WTC11 (cell line): ENCODE results near the gene FGFR2. TPM values are rescaled to one million over a fixed set of nuclear protein-coding genes. Genes with fewer than 3 reads are reported as not detected.
A peak's percentile ranks its signal among the peaks of the same experiment; 100 is the strongest.

ENCODE experiments used
- ATAC-seq: fragments of 200-7000 bp; cut with Tn5 transposase; 2 replicates; pipeline ENCODE4 v1.10.0; 2021; ENCODE audit warnings: mild to moderate bottlenecking, moderate library complexity
- CTCF ChIA-PET: fragments of 300-600 bp; sonication (Branson Sonifier 250); formaldehyde crosslinking; loops from one replicate; lab custom pipeline; 2021; ENCODE audit warnings: antibody characterized with exemption; lab: Charles Lee
- POLR2A ChIA-PET: fragments of 350-600 bp; sonication (Branson Sonifier 250); formaldehyde crosslinking; loops from one replicate; lab custom pipeline; 2021; ENCODE audit warnings: antibody characterized with exemption; lab: Charles Lee
- DNase-seq: peaks from one replicate; pipeline ENCODE4 v3.0.0; 2021; ENCODE audit warnings: low spot score
- H3K27ac Mint-ChIP-seq: 2 replicates; pipeline ENCODE4 v1.8.0; 2021; ENCODE audit warnings: mixed read lengths
- H3K27me3 Mint-ChIP-seq: 2 replicates; pipeline ENCODE4 v1.8.0; 2021; ENCODE audit warnings: low read depth, mild to moderate bottlenecking, moderate library complexity, mixed read lengths
- H3K36me3 Mint-ChIP-seq: 2 replicates; pipeline ENCODE4 v1.8.0; 2021; ENCODE audit warnings: mixed read lengths
- H3K4me1 Mint-ChIP-seq: 2 replicates; pipeline ENCODE4 v1.8.0; 2022; ENCODE audit warnings: mixed read lengths
- H3K4me3 Mint-ChIP-seq: 2 replicates; pipeline ENCODE4 v1.8.0; 2021; ENCODE audit warnings: mild to moderate bottlenecking, moderate library complexity, mixed read lengths
- H3K9me3 Mint-ChIP-seq: 2 replicates; pipeline ENCODE4 v1.8.0; 2021; ENCODE audit warnings: mixed read lengths
- ATF1 ChIP-seq: sonication (generic); formaldehyde crosslinking; IDR thresholded peaks from 2 replicates; pipeline ENCODE4 v1.8.1; 2023; ENCODE audit warnings: mild to moderate bottlenecking, moderate library complexity, missing genetic modification reagents
- ELF4 ChIP-seq: sonication (generic); formaldehyde crosslinking; IDR thresholded peaks from 2 replicates; pipeline ENCODE4 v1.8.1; 2022; ENCODE audit warnings: low read depth, mild to moderate bottlenecking, moderate library complexity, missing genetic modification reagents
- EMX1 ChIP-seq: fragments of 250-450 bp; sonication (Bioruptor Pico); IDR thresholded peaks from 2 replicates; pipeline ENCODE4 v1.8.0; 2021; ENCODE audit warnings: mild to moderate bottlenecking
- JAZF1 ChIP-seq: fragments of 250-450 bp; sonication (Bioruptor Pico); IDR thresholded peaks from 2 replicates; pipeline ENCODE4 v1.9.0; 2021; ENCODE audit warnings: moderate library complexity, mild to moderate bottlenecking, inconsistent platforms
- SMAD3 ChIP-seq: sonication (generic); formaldehyde crosslinking; IDR thresholded peaks from 2 replicates; pipeline ENCODE4 v1.8.0; 2022; ENCODE audit warnings: missing genetic modification reagents, mild to moderate bottlenecking, borderline replicate concordance
- TEAD1 ChIP-seq: sonication (generic); formaldehyde crosslinking; IDR thresholded peaks from 2 replicates; pipeline ENCODE4 v1.8.0; 2022; ENCODE audit warnings: mild to moderate bottlenecking, missing genetic modification reagents
- TEAD4 ChIP-seq: sonication (generic); formaldehyde crosslinking; IDR thresholded peaks from 2 replicates; pipeline ENCODE4 v1.8.0; 2022; ENCODE audit warnings: mild to moderate bottlenecking, missing genetic modification reagents
- TP53 ChIP-seq: sonication (generic); formaldehyde crosslinking; IDR thresholded peaks from 2 replicates; pipeline ENCODE4 v1.8.1; 2023; ENCODE audit warnings: mild to moderate bottlenecking, missing genetic modification reagents
- ZNF219 ChIP-seq: sonication (generic); formaldehyde crosslinking; IDR thresholded peaks from 2 replicates; pipeline ENCODE4 v1.8.0; 2023; ENCODE audit warnings: missing genetic modification reagents, mild to moderate bottlenecking, borderline replicate concordance
- ZNF232 ChIP-seq: sonication (generic); formaldehyde crosslinking; IDR thresholded peaks from 2 replicates; pipeline ENCODE4 v1.8.0; 2022; ENCODE audit warnings: mild to moderate bottlenecking, missing genetic modification reagents
- ZNF416 ChIP-seq: fragments of 250-450 bp; sonication (Bioruptor Pico); IDR thresholded peaks from 2 replicates; pipeline ENCODE4 v1.9.0; 2021; ENCODE audit warnings: mild to moderate bottlenecking, inconsistent platforms
- total RNA-seq: library from RNA; stranded (reverse); gene quantifications from 3 replicates; pipeline ENCODE4 v1.2.3, GENCODE V29; 2021
- TF ChIP-seq, protein P1 (sequence below): sonication (generic); formaldehyde crosslinking; IDR thresholded peaks from 2 replicates; pipeline ENCODE4 v1.8.1; 2023; ENCODE audit warnings: mild to moderate bottlenecking, missing genetic modification reagents
- TF ChIP-seq, protein P2 (sequence below): fragments of 250-450 bp; sonication (Bioruptor Pico); conservative IDR thresholded peaks from 2 replicates; pipeline ENCODE4 v1.9.0; 2021; ENCODE audit warnings: mild to moderate bottlenecking
- TF ChIP-seq, protein P3 (sequence below): sonication (generic); formaldehyde crosslinking; IDR thresholded peaks from 2 replicates; pipeline ENCODE4 v1.8.1; 2022; ENCODE audit warnings: low read depth, missing genetic modification reagents, borderline replicate concordance
- TF ChIP-seq, protein P4 (sequence below): sonication (generic); formaldehyde crosslinking; IDR thresholded peaks from 2 replicates; pipeline ENCODE4 v1.8.0; 2022; ENCODE audit warnings: mild to moderate bottlenecking, missing genetic modification reagents
- TF ChIP-seq, protein P5 (sequence below): sonication (generic); formaldehyde crosslinking; conservative IDR thresholded peaks from 2 replicates; pipeline ENCODE4 v1.8.1; 2022; ENCODE audit warnings: mild to moderate bottlenecking, missing genetic modification reagents
- TF ChIP-seq, protein P6 (sequence below): sonication (generic); formaldehyde crosslinking; IDR thresholded peaks from 2 replicates; pipeline ENCODE4 v1.8.0; 2022; ENCODE audit warnings: missing genetic modification reagents
- TF ChIP-seq, protein P7 (sequence below): sonication (generic); formaldehyde crosslinking; IDR thresholded peaks from 2 replicates; pipeline ENCODE4 v1.8.1; 2023; ENCODE audit warnings: mild to moderate bottlenecking, missing genetic modification reagents, moderate library complexity
- TF ChIP-seq, protein P8 (sequence below): sonication (generic); formaldehyde crosslinking; IDR thresholded peaks from 2 replicates; pipeline ENCODE4 v1.8.1; 2022; ENCODE audit warnings: mild to moderate bottlenecking, missing genetic modification reagents, moderate library complexity, borderline replicate concordance

FGFR2 gene
- total RNA-seq, 1 experiment from 2014 or later, result 95.0 TPM

DNA sequence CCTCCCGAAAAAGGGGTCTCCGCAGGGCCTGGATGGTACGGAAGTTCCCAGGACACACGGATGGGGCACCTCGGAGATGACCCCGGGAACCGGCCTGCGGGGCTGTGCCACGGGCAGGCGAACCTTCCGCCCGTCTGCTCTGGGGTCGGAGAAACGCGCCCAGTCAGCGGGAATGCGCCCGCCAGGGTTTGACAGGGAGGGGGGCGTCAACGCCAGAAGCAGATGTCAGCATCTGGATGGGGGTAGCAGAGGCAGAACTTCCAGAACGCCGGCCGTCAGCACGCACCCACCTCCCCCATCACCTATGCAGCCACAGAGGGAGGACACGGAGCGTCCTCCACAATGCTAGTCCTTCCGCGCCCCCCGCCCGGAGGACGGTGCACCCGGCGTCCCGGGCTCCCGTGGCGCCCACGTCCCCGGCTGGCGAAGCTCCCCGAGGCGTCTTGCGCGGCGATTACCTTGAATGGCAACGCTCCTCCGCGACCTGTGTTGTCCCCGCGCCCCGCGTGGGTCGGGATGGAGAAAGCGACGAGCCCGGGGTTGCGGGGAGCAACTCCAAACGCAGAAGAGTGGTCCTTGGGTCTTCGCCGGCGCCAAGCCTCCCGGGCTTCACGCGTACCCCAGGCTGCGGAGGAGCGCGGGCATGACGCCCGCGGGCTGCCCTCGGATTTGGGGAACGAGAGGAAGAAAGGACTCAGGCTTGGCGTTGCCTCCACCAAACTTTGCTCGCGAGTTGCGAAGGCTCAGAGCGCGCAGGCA is 561 bp downstream of the FGFR2 start (continued):
- TF ChIP-seq, protein P1, sequence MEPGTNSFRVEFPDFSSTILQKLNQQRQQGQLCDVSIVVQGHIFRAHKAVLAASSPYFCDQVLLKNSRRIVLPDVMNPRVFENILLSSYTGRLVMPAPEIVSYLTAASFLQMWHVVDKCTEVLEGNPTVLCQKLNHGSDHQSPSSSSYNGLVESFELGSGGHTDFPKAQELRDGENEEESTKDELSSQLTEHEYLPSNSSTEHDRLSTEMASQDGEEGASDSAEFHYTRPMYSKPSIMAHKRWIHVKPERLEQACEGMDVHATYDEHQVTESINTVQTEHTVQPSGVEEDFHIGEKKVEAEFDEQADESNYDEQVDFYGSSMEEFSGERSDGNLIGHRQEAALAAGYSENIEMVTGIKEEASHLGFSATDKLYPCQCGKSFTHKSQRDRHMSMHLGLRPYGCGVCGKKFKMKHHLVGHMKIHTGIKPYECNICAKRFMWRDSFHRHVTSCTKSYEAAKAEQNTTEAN, result peak; percentile 69; the same call in 1 of the 2 replicates
- no peak for TF ChIP-seq ZNF416 (CRISPR knock-in tag)

DNA sequence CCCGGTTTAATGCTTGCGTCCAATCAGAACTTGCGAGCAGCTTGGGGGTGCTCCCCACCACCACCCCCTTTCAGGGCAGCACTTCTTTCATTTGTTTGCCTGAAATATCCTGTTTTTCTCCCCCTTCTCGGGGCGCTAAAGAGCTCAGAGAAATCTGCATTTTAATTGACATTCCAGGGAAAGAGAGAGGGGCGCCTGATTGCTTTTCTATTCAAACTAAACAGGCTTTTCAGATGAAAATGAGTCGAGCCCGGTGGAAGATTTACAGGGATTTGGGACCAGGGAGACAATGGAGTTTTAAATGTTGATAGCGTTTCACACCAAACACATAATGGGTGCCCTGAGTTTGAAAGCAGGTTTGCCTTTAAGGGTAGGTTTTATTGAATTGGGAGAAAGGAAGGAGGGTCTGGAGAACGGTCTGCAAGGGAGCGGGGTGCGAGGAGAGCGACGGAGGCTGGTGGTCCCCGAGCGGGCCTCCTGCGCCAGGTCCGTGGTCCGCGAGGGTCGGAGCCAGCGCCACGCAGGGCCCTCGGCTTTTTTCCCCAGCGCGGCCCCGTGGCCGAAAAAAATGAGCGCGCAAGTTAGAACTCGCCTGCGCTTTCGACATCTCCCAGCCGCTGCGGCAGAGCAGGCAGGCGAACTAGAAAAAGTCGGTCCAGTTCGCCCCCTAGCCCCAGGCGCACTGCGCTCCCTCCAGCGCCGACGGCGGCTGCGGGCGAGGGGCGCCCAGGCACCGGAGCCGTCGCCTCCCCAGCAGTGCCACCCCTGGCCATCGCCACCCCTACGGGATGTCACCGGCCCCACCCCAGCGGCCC is 1.3 kb downstream of the FGFR2 start:
- Mint-ChIP-seq H3K9me3 (no peaks in the 10 kb centered on the region), H3K4me3 (peak overlapping the region; percentile 99), H3K27me3 (peaks cover 4% of the 10 kb centered on the region; the same call in 1 of the 2 replicates), H3K27ac (peak overlapping the region; percentile 100), H3K4me1 (peaks cover 75% of the 10 kb centered on the region), H3K36me3 (peaks cover 27% of the 10 kb centered on the region)
- ChIA-PET CTCF (interaction anchor here (0.6 to 4.3 kb wide), 14 partner anchors 11 to 81 kb away, joined by 3 to 22 read pairs (median 3); no protein-coding TSS in a partner anchor), POLR2A (interaction anchor here (0.9 to 1.6 kb wide), 5 partner anchors 11 to 86 kb away, joined by 3 to 17 read pairs (median 6); no protein-coding TSS in a partner anchor)
- peak; percentile 52 for DNase-seq
- peak; percentile 50 for ATAC-seq
- TF ChIP-seq, protein P2, sequence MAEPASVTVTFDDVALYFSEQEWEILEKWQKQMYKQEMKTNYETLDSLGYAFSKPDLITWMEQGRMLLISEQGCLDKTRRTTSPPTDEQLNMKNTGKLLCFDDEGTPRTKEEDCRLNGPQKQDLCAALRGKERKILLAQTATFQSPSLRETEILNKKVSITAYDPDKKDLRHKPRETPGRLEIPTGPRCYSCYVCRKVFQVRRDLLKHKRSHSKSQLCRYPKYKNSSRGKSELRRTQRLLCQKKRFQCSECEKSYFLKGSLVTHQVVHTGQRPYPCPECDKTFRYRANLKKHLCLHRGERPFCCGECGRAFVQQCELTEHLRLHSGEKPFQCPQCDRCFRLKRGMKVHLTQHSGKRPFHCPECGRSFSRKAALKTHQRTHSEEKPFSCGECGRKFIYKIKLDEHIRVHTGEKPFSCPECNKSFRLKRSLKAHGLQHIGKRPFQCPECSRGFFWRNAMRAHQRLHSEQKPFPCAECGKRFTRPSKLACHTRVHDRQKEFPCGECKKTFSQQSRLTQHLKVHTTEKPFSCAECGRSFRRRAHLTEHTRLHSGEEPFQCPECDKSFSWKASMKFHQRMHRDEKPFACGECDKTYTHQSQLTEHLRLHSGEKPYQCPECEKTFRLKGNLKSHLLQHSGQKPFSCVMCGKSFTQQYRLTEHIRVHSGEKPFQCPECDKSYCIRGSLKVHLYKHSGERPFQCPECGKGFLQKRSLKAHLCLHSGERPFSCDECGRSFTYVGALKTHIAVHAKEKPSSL (CRISPR knock-in tag), result no peak
- TF ChIP-seq, protein P3, sequence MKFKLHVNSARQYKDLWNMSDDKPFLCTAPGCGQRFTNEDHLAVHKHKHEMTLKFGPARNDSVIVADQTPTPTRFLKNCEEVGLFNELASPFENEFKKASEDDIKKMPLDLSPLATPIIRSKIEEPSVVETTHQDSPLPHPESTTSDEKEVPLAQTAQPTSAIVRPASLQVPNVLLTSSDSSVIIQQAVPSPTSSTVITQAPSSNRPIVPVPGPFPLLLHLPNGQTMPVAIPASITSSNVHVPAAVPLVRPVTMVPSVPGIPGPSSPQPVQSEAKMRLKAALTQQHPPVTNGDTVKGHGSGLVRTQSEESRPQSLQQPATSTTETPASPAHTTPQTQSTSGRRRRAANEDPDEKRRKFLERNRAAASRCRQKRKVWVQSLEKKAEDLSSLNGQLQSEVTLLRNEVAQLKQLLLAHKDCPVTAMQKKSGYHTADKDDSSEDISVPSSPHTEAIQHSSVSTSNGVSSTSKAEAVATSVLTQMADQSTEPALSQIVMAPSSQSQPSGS (CRISPR knock-in tag), result no peak
- TF ChIP-seq, protein P4, sequence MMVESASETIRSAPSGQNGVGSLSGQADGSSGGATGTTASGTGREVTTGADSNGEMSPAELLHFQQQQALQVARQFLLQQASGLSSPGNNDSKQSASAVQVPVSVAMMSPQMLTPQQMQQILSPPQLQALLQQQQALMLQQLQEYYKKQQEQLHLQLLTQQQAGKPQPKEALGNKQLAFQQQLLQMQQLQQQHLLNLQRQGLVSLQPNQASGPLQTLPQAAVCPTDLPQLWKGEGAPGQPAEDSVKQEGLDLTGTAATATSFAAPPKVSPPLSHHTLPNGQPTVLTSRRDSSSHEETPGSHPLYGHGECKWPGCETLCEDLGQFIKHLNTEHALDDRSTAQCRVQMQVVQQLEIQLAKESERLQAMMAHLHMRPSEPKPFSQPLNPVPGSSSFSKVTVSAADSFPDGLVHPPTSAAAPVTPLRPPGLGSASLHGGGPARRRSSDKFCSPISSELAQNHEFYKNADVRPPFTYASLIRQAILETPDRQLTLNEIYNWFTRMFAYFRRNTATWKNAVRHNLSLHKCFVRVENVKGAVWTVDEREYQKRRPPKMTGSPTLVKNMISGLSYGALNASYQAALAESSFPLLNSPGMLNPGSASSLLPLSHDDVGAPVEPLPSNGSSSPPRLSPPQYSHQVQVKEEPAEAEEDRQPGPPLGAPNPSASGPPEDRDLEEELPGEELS (CRISPR knock-in tag), result no peak; the same call in 1 of the 2 replicates
- no peak for TF ChIP-seq SMAD3 (CRISPR knock-in tag)
- no peak for TF ChIP-seq EMX1 (CRISPR knock-in tag)
- no peak for TF ChIP-seq JAZF1 (CRISPR knock-in tag)
- TF ChIP-seq, protein P5, sequence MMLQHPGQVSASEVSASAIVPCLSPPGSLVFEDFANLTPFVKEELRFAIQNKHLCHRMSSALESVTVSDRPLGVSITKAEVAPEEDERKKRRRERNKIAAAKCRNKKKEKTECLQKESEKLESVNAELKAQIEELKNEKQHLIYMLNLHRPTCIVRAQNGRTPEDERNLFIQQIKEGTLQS, result no peak
- TF ChIP-seq, protein P6, sequence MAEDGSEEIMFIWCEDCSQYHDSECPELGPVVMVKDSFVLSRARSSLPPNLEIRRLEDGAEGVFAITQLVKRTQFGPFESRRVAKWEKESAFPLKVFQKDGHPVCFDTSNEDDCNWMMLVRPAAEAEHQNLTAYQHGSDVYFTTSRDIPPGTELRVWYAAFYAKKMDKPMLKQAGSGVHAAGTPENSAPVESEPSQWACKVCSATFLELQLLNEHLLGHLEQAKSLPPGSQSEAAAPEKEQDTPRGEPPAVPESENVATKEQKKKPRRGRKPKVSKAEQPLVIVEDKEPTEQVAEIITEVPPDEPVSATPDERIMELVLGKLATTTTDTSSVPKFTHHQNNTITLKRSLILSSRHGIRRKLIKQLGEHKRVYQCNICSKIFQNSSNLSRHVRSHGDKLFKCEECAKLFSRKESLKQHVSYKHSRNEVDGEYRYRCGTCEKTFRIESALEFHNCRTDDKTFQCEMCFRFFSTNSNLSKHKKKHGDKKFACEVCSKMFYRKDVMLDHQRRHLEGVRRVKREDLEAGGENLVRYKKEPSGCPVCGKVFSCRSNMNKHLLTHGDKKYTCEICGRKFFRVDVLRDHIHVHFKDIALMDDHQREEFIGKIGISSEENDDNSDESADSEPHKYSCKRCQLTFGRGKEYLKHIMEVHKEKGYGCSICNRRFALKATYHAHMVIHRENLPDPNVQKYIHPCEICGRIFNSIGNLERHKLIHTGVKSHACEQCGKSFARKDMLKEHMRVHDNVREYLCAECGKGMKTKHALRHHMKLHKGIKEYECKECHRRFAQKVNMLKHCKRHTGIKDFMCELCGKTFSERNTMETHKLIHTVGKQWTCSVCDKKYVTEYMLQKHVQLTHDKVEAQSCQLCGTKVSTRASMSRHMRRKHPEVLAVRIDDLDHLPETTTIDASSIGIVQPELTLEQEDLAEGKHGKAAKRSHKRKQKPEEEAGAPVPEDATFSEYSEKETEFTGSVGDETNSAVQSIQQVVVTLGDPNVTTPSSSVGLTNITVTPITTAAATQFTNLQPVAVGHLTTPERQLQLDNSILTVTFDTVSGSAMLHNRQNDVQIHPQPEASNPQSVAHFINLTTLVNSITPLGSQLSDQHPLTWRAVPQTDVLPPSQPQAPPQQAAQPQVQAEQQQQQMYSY (CRISPR knock-in tag), result no peak
- TF ChIP-seq, protein P7, sequence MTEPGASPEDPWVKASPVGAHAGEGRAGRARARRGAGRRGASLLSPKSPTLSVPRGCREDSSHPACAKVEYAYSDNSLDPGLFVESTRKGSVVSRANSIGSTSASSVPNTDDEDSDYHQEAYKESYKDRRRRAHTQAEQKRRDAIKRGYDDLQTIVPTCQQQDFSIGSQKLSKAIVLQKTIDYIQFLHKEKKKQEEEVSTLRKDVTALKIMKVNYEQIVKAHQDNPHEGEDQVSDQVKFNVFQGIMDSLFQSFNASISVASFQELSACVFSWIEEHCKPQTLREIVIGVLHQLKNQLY, result no peak
- no peak; the same call in 1 of the 2 replicates for TF ChIP-seq TP53 (CRISPR knock-in tag)
- no peak for TF ChIP-seq ELF4
- TF ChIP-seq ZNF219 (CRISPR knock-in tag), result no peak
- TF ChIP-seq ATF1 (CRISPR knock-in tag), result 0 out of 2 replicates have a peak, but pooled peaks have one; percentile 25
- peak; percentile 60; the same call in 1 of the 2 replicates for TF ChIP-seq TEAD4 (CRISPR knock-in tag)
- TF ChIP-seq, protein P8, sequence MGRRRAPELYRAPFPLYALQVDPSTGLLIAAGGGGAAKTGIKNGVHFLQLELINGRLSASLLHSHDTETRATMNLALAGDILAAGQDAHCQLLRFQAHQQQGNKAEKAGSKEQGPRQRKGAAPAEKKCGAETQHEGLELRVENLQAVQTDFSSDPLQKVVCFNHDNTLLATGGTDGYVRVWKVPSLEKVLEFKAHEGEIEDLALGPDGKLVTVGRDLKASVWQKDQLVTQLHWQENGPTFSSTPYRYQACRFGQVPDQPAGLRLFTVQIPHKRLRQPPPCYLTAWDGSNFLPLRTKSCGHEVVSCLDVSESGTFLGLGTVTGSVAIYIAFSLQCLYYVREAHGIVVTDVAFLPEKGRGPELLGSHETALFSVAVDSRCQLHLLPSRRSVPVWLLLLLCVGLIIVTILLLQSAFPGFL (CRISPR knock-in tag), result no peak
- no peak for TF ChIP-seq ZNF232
- TF ChIP-seq ZNF416 (CRISPR knock-in tag), result 0 out of 2 replicates have a peak, but pooled peaks have one; percentile 59
- peak; percentile 74; the same call in 1 of the 2 replicates for TF ChIP-seq TEAD1 (CRISPR knock-in tag)
